H9 (cell line): ENCODE measurements around the gene ANGPTL8. TPM values are rescaled to one million over a fixed set of nuclear protein-coding genes. Genes with fewer than 3 reads are reported as not detected.

Source experiments
- DNase-seq: peaks from one replicate; pipeline ENCODE4 v3.0.0-alpha.2; 2017
- H2AFZ ChIP-seq: one replicate; pipeline ENCODE4 v1.6.1; 2013; ENCODE audit warnings: mild to moderate bottlenecking, low read length, control low read depth, moderate library complexity
- H2AK5ac ChIP-seq: 2 replicates; pipeline ENCODE4 v1.6.1; 2013; ENCODE audit warnings: low read length, control low read depth, mixed read lengths; ENCODE audit not compliant: insufficient read length
- H2BK120ac ChIP-seq: one replicate; pipeline ENCODE4 v1.6.1; 2013; ENCODE audit warnings: low read depth, mild to moderate bottlenecking, low read length, control low read depth, inconsistent platforms; ENCODE audit not compliant: poor library complexity, severe bottlenecking
- H2BK12ac ChIP-seq: 2 replicates; pipeline ENCODE4 v1.6.1; 2013; ENCODE audit warnings: low read length, control low read depth, mixed read lengths, low read depth; ENCODE audit not compliant: insufficient read length
- H2BK15ac ChIP-seq: 2 replicates; pipeline ENCODE4 v1.6.1; 2013; ENCODE audit warnings: low read depth, low read length, control low read depth
- H2BK20ac ChIP-seq: one replicate; pipeline ENCODE4 v1.6.1; 2013; ENCODE audit warnings: low read depth, mild to moderate bottlenecking, low read length, control low read depth, inconsistent platforms; ENCODE audit not compliant: poor library complexity, severe bottlenecking
- H2BK5ac ChIP-seq: 2 replicates; pipeline ENCODE4 v1.6.1; 2013; ENCODE audit warnings: low read length, control low read depth, mixed read lengths; ENCODE audit not compliant: insufficient read length
- H3K14ac ChIP-seq: 2 replicates; pipeline ENCODE4 v1.6.1; 2013; ENCODE audit warnings: low read length, control low read depth; ENCODE audit not compliant: insufficient read depth
- H3K18ac ChIP-seq: 2 replicates; pipeline ENCODE4 v1.6.1; 2013; ENCODE audit warnings: low read depth, mild to moderate bottlenecking, mixed read lengths, low read length, control low read depth; ENCODE audit not compliant: insufficient read length
- H3K23ac ChIP-seq: 2 replicates; pipeline ENCODE4 v1.6.1; 2013; ENCODE audit warnings: low read length, control low read depth, mixed read lengths, low read depth; ENCODE audit not compliant: insufficient read length
- H3K23me2 ChIP-seq: 2 replicates; pipeline ENCODE4 v1.6.1; 2013; ENCODE audit warnings: low read depth, mild to moderate bottlenecking, mixed read lengths, low read length, control low read depth; ENCODE audit not compliant: insufficient read length, poor library complexity, severe bottlenecking
- H3K27ac ChIP-seq: 2 replicates; pipeline ENCODE4 v1.5.1; 2013; ENCODE audit warnings: low read length, control low read depth, mixed read lengths, low read depth; ENCODE audit not compliant: insufficient read length
- H3K27me3 ChIP-seq: 2 replicates; pipeline ENCODE4 v1.6.1; 2013; ENCODE audit warnings: low read length, control low read depth, inconsistent platforms; ENCODE audit not compliant: insufficient read depth
- H3K4ac ChIP-seq: 2 replicates; pipeline ENCODE4 v1.6.1; 2013; ENCODE audit warnings: low read depth, mild to moderate bottlenecking, control low read depth, inconsistent platforms, low read length, moderate library complexity
- H3K4me1 ChIP-seq: 2 replicates; pipeline ENCODE4 v1.6.1; 2013; ENCODE audit warnings: low read length, control low read depth, inconsistent platforms; ENCODE audit not compliant: insufficient read depth
- H3K4me2 ChIP-seq: 2 replicates; pipeline ENCODE4 v1.6.1; 2013; ENCODE audit warnings: low read length, control low read depth, mixed read lengths; ENCODE audit not compliant: insufficient read length, insufficient read depth
- H3K56ac ChIP-seq: 2 replicates; pipeline ENCODE4 v1.6.1; 2013; ENCODE audit warnings: low read depth, mild to moderate bottlenecking, mixed read lengths, low read length, control low read depth; ENCODE audit not compliant: insufficient read length
- H3K79me1 ChIP-seq: 2 replicates; pipeline ENCODE4 v1.6.1; 2013; ENCODE audit warnings: low read depth, mild to moderate bottlenecking, moderate library complexity, low read length, control low read depth, inconsistent platforms; ENCODE audit not compliant: insufficient read depth, poor library complexity, severe bottlenecking
- H3K79me2 ChIP-seq: 2 replicates; pipeline ENCODE4 v1.6.1; 2013; ENCODE audit warnings: low read length, control low read depth, inconsistent platforms; ENCODE audit not compliant: insufficient read depth
- H3K9ac ChIP-seq: 2 replicates; pipeline ENCODE4 v1.6.1; 2013; ENCODE audit warnings: low read length, control low read depth, mixed read lengths; ENCODE audit not compliant: insufficient read length; ENCODE audit errors: extremely low read depth
- H3K9me3 ChIP-seq: one replicate; pipeline ENCODE4 v1.6.1; 2013; ENCODE audit warnings: low read depth, low read length, inconsistent platforms; ENCODE audit not compliant: control insufficient read depth
- H3T11ph ChIP-seq: one replicate; pipeline ENCODE4 v1.6.1; 2013; ENCODE audit warnings: mild to moderate bottlenecking, low read length, control low read depth, inconsistent platforms
- H4K20me1 ChIP-seq: one replicate; pipeline ENCODE4 v1.6.1; 2013; ENCODE audit not compliant: control insufficient read depth, insufficient read length, insufficient read depth
- H4K5ac ChIP-seq: 2 replicates; pipeline ENCODE4 v1.6.1; 2013; ENCODE audit warnings: low read depth, mild to moderate bottlenecking, mixed read lengths, low read length, control low read depth; ENCODE audit not compliant: insufficient read length
- H4K8ac ChIP-seq: replicated peaks from 2 replicates; pipeline ENCODE4 v1.6.1; 2013; ENCODE audit warnings: low read length, control low read depth, mixed read lengths, low read depth; ENCODE audit not compliant: insufficient read length
- H4K91ac ChIP-seq: 2 replicates; pipeline ENCODE4 v1.6.1; 2013; ENCODE audit warnings: low read depth, mild to moderate bottlenecking, moderate library complexity, mixed read lengths, low read length, control low read depth; ENCODE audit not compliant: insufficient read length
- H3K27ac Mint-ChIP-seq, 3 experiments: 2 replicates in 2 of 3; 3 replicates in 1 of 3; pipeline ENCODE4 v1.8.0; 2020 to 2021; ENCODE audit warnings: mixed read lengths in 3 of 3, mild to moderate bottlenecking in 1 of 3, moderate library complexity in 1 of 3
- H3K27me3 Mint-ChIP-seq: 2 replicates; pipeline ENCODE4 v1.8.0; 2021; ENCODE audit warnings: low read depth, mild to moderate bottlenecking, moderate library complexity, mixed read lengths
- H3K36me3 Mint-ChIP-seq, 3 experiments: 2 replicates in 2 of 3; 3 replicates in 1 of 3; pipeline ENCODE4 v1.8.0; 2020 to 2021; ENCODE audit warnings: low read depth in 3 of 3, mixed read lengths in 3 of 3; ENCODE audit not compliant: insufficient read depth in 1 of 3
- H3K4me1 Mint-ChIP-seq, 2 experiments: 2 replicates each; pipeline ENCODE4 v1.8.0; 2020; ENCODE audit warnings: mixed read lengths in 2 of 2
- H3K4me3 Mint-ChIP-seq, 2 experiments: 2 replicates in 1 of 2; 3 replicates in 1 of 2; pipeline ENCODE4 v1.8.0; 2020 to 2021; ENCODE audit warnings: mild to moderate bottlenecking in 2 of 2, mixed read lengths in 2 of 2, moderate library complexity in 1 of 2
- H3K9me3 Mint-ChIP-seq, 2 experiments: 2 replicates in 1 of 2; 3 replicates in 1 of 2; pipeline ENCODE4 v1.8.0; 2020; ENCODE audit warnings: mild to moderate bottlenecking in 2 of 2, mixed read lengths in 2 of 2, moderate library complexity in 1 of 2
- CTCF ChIP-seq: fragments of 200-600 bp; sonication (generic); conservative IDR thresholded peaks from 3 replicates; pipeline ENCODE4 v1.8.0; 2021; ENCODE audit warnings: antibody characterized with exemption, mild to moderate bottlenecking
- WGBS: extraction: QIAGEN DNeasy Blood & Tissue Kit; methylation state at CpG from one replicate; pipeline ENCODE4 v1.1.7; 2013; ENCODE audit warnings: missing lambda C conversion rate, low lambda C conversion rate, mixed read lengths; ENCODE audit not compliant: insufficient read length; ENCODE audit errors: extremely low coverage; 5-methylcytosine and 5-hydroxymethylcytosine counted together
- total RNA-seq: library from RNA; stranded (reverse); gene quantifications from 2 replicates; pipeline ENCODE4 v1.2.1, GENCODE V29; 2021

Gene ANGPTL8
- total RNA-seq, 1 experiment from 2014 or later: not detected

- Histone ChIP-seq H4K8ac (no peak overlapping the region), H3T11ph (no peak overlapping the region), H2AFZ (no peak overlapping the region), H3K4ac (no peak overlapping the region), H3K27ac (no peak overlapping the region), H2BK5ac (no peak overlapping the region), H3K4me1 (no peaks in the 10 kb centered on the region), H3K14ac (no peak overlapping the region), H3K9me3 (no peaks in the 10 kb centered on the region), H3K23me2 (no peaks in the 10 kb centered on the region), H4K5ac (no peak overlapping the region), H2BK12ac (no peak overlapping the region), H3K18ac (no peak overlapping the region), H3K27me3 (no peaks in the 10 kb centered on the region), H4K20me1 (peaks cover 2% of the 10 kb centered on the region), H3K79me2 (no peaks in the 10 kb centered on the region), H3K79me1 (no peaks in the 10 kb centered on the region), H3K9ac (no peak overlapping the region), H2BK15ac (no peak overlapping the region), H3K56ac (no peak overlapping the region), H3K4me2 (peak overlapping the region; percentile 49), H2AK5ac (no peak overlapping the region), H4K91ac (no peak overlapping the region), H2BK20ac (no peak overlapping the region), H3K23ac (no peak overlapping the region), H2BK120ac (no peak overlapping the region)
- DNase-seq: peak; percentile 95
- H3K36me3 Mint-ChIP-seq: peaks cover 16 to 46% (median 43%) of the 10 kb centered on the region in 3 experiments
- no CpG with 5 or more reads among the region's 48 CpGs for WGBS
- H3K4me3 Mint-ChIP-seq: peak overlapping the region in 1 of 2 experiments; percentile 63; a peak in 3 of 5 replicates
- H3K27ac Mint-ChIP-seq: no peak overlapping the region; a peak in 1 of 7 replicates
- H3K4me1 Mint-ChIP-seq: peaks cover 0 to 8% of the 10 kb centered on the region in 2 experiments; a peak in 3 of 4 replicates
- H3K9me3 Mint-ChIP-seq: no peaks in the 10 kb centered on the region
- H3K27me3 Mint-ChIP-seq: peaks cover 3% of the 10 kb centered on the region; the same call in 1 of the 2 replicates
- peak; percentile 96 for TF ChIP-seq CTCF
Observed at GRCh38 chr19:11242864-11243797, 3.7 kb downstream of the ANGPTL8 start.
